ENCODE data around the gene DDX17. TPM values are rescaled to one million over a fixed set of nuclear protein-coding genes. Genes with fewer than 3 reads are reported as not detected.

DDX17 gene
- total RNA-seq, 1 experiment from 2014 or later = 529 TPM

- no peak overlapping the region for H2BK5ac ChIP-seq (ENCODE audit: insufficient read length, low read length)
- no peak overlapping the region for H3K4ac ChIP-seq (ENCODE audit: low read depth, low read length)
- H3K27ac Mint-ChIP-seq = no peak overlapping the region
- H3K4me2 ChIP-seq (ENCODE audit: insufficient read depth, insufficient read length, low read length) = no peak overlapping the region
- H4K20me1 ChIP-seq (ENCODE audit: control insufficient read depth, insufficient read depth, insufficient read length) = no peaks in the 10 kb centered on the region
- H4K5ac ChIP-seq (ENCODE audit: insufficient read length, low read depth, low read length) = no peak overlapping the region
- no peak overlapping the region for H4K91ac ChIP-seq (ENCODE audit: insufficient read length, low read depth, low read length)
- H3K4me1 ChIP-seq (ENCODE audit: insufficient read depth, low read length) = peaks cover 5% of the 10 kb centered on the region; the same call in 1 of the 2 replicates
- H2BK120ac ChIP-seq (ENCODE audit: low read depth, low read length, poor library complexity, severe bottlenecking) = no peak overlapping the region
- H3K4me1 Mint-ChIP-seq = peaks cover 22 to 36% of the 10 kb centered on the region in 2 experiments
- H3K36me3 Mint-ChIP-seq (ENCODE audit: insufficient read depth in 1 of 3, low read depth in 3 of 3) = peaks cover 0 to 2% (median 2%) of the 10 kb centered on the region in 3 experiments; a peak in 3 of 7 replicates
- no peaks in the 10 kb centered on the region; the same call in 1 of the 2 replicates for H3K79me2 ChIP-seq (ENCODE audit: insufficient read depth, low read length)
- H3K9me3 ChIP-seq (ENCODE audit: control insufficient read depth, low read depth, low read length) = no peaks in the 10 kb centered on the region
- H3K56ac ChIP-seq (ENCODE audit: insufficient read length, low read depth, low read length) = no peak overlapping the region
- H2BK12ac ChIP-seq (ENCODE audit: insufficient read length, low read depth, low read length) = no peak overlapping the region
- no peaks in the 10 kb centered on the region for H3K79me1 ChIP-seq (ENCODE audit: insufficient read depth, low read depth, low read length, poor library complexity, severe bottlenecking)
- no peak overlapping the region for H2BK20ac ChIP-seq (ENCODE audit: low read depth, low read length, poor library complexity, severe bottlenecking)
- H3K9me3 Mint-ChIP-seq = peaks cover 0 to 3% of the 10 kb centered on the region in 2 experiments; a peak in 1 of 5 replicates
- no peak overlapping the region for H3T11ph ChIP-seq (ENCODE audit: low read length)
- H3K23ac ChIP-seq (ENCODE audit: insufficient read length, low read depth, low read length) = no peak overlapping the region
- no peak overlapping the region for H4K8ac ChIP-seq (replicated peaks; ENCODE audit: insufficient read length, low read depth, low read length)
- no peak overlapping the region for H2BK15ac ChIP-seq (ENCODE audit: low read depth, low read length)
- no peak for DNase-seq
- TF ChIP-seq CTCF (conservative IDR thresholded peaks at IDR 0.05) = no peak
- no peaks in the 10 kb centered on the region; the same call in 1 of the 2 replicates for H3K27me3 Mint-ChIP-seq (ENCODE audit: low read depth)
- no peak overlapping the region for H3K18ac ChIP-seq (ENCODE audit: insufficient read length, low read depth, low read length)
- H2AK5ac ChIP-seq (ENCODE audit: insufficient read length, low read length) = no peak overlapping the region
- H3K27me3 ChIP-seq (ENCODE audit: insufficient read depth, low read length) = no peaks in the 10 kb centered on the region
- no peak overlapping the region for H3K14ac ChIP-seq (ENCODE audit: insufficient read depth, low read length)
- H3K4me3 Mint-ChIP-seq = no peak overlapping the region
- H3K9ac ChIP-seq (ENCODE audit: extremely low read depth, insufficient read length, low read length) = no peak overlapping the region
- H2AFZ ChIP-seq (ENCODE audit: low read length) = no peak overlapping the region
- no CpG with 5 or more reads among the region's 5 CpGs for WGBS (ENCODE audit: extremely low coverage, insufficient read length, low lambda C conversion rate)
- H3K27ac ChIP-seq (ENCODE audit: insufficient read length, low read depth, low read length) = no peak overlapping the region
- peaks cover 4% of the 10 kb centered on the region for H3K23me2 ChIP-seq (ENCODE audit: insufficient read length, low read depth, low read length, poor library complexity, severe bottlenecking)
These were observed 4.4 kb upstream of the DDX17 start for GRCh38 chr22:38510416-38510970.
